Astrocyte (in vitro differentiated cells and primary cell): ENCODE data around the gene AGPAT4. TPM values are rescaled to one million over a fixed set of nuclear protein-coding genes. Genes with fewer than 3 reads are reported as not detected.

Experiments used
- DNase-seq: peaks from one replicate; pipeline ENCODE4 v3.0.0-alpha.2; 2010; ENCODE audit warnings: low read depth
- FAIRE-seq: peaks from 2 replicates; lab custom pipeline; 2011; peaks lifted over from hg19 to GRCh38; lab: Jason Lieb, UNC
- H2AFZ ChIP-seq: 2 replicates; pipeline ENCODE4 v1.6.0; 2012; ENCODE audit warnings: low read depth, low read length, inconsistent platforms
- H3K27ac ChIP-seq: 2 replicates; pipeline ENCODE4 v1.5.1; 2011; ENCODE audit warnings: low read depth, low read length, inconsistent platforms
- H3K27me3 ChIP-seq: 2 replicates; pipeline ENCODE4 v1.6.0; 2011; ENCODE audit warnings: low read length, inconsistent platforms; ENCODE audit not compliant: insufficient read depth
- H3K36me3 ChIP-seq: 2 replicates; pipeline ENCODE4 v1.5.1; 2011; ENCODE audit warnings: low read length, inconsistent platforms; ENCODE audit not compliant: insufficient read depth
- H3K4me1 ChIP-seq: 2 replicates; pipeline ENCODE4 v1.5.1; 2011; ENCODE audit warnings: low read length, inconsistent platforms; ENCODE audit not compliant: insufficient read depth
- H3K4me2 ChIP-seq: 2 replicates; pipeline ENCODE4 v1.6.0; 2012; ENCODE audit warnings: low read length, inconsistent platforms
- H3K4me3 ChIP-seq: 2 replicates; pipeline ENCODE4 v1.5.1; 2011; ENCODE audit warnings: low read depth, mild to moderate bottlenecking, low read length, inconsistent platforms; ENCODE audit not compliant: insufficient read depth
- H3K79me2 ChIP-seq: 2 replicates; pipeline ENCODE4 v1.6.0; 2012; ENCODE audit warnings: mild to moderate bottlenecking, low read length, inconsistent platforms; ENCODE audit not compliant: insufficient read depth
- H3K9ac ChIP-seq: 2 replicates; pipeline ENCODE4 v1.6.0; 2012; ENCODE audit warnings: mild to moderate bottlenecking, low read length, inconsistent platforms
- H3K9me3 ChIP-seq: 2 replicates; pipeline ENCODE4 v1.5.1; 2012; ENCODE audit warnings: low read depth, mild to moderate bottlenecking, low read length, inconsistent platforms; ENCODE audit not compliant: insufficient read depth
- H4K20me1 ChIP-seq: 2 replicates; pipeline ENCODE4 v1.6.0; 2012; ENCODE audit warnings: low read length, inconsistent platforms; ENCODE audit not compliant: insufficient read depth
- H3K27ac Mint-ChIP-seq: one replicate; pipeline ENCODE4 v1.8.0; 2021; ENCODE audit warnings: mild to moderate bottlenecking, mixed read lengths; ENCODE audit not compliant: unreplicated experiment
- H3K27me3 Mint-ChIP-seq: one replicate; pipeline ENCODE4 v1.8.0; 2021; ENCODE audit warnings: low read depth, mixed read lengths; ENCODE audit not compliant: unreplicated experiment
- H3K36me3 Mint-ChIP-seq: one replicate; pipeline ENCODE4 v1.8.0; 2021; ENCODE audit warnings: low read depth, mixed read lengths; ENCODE audit not compliant: unreplicated experiment
- H3K4me1 Mint-ChIP-seq: one replicate; pipeline ENCODE4 v1.8.0; 2021; ENCODE audit warnings: low read depth, mixed read lengths; ENCODE audit not compliant: unreplicated experiment
- H3K4me3 Mint-ChIP-seq: one replicate; pipeline ENCODE4 v1.8.0; 2021; ENCODE audit warnings: mild to moderate bottlenecking, moderate library complexity, mixed read lengths; ENCODE audit not compliant: unreplicated experiment
- H3K9me3 Mint-ChIP-seq: one replicate; pipeline ENCODE4 v1.8.0; 2021; ENCODE audit warnings: mild to moderate bottlenecking, mixed read lengths; ENCODE audit not compliant: unreplicated experiment
- EZH2 ChIP-seq: IDR thresholded peaks from 2 replicates; pipeline ENCODE4 v1.6.1; 2012; ENCODE audit warnings: mild to moderate bottlenecking, low read length, inconsistent platforms; ENCODE audit not compliant: insufficient read depth
- total RNA-seq: library from RNA; stranded (reverse); gene quantifications from 2 replicates; pipeline ENCODE4 v1.2.1, GENCODE V29; 2021
- TF ChIP-seq, protein P1 (sequence below): IDR thresholded peaks from 2 replicates; pipeline ENCODE4 v1.5.1; 2011; ENCODE audit warnings: low read depth, mild to moderate bottlenecking, inconsistent platforms, low read length, moderate library complexity; ENCODE audit not compliant: insufficient read depth

Gene AGPAT4
- total RNA-seq, 1 donor from 2014 or later = 27.2 TPM

- Histone ChIP-seq H2AFZ (no peak overlapping the region), H3K4me1 (peaks cover 12% of the 10 kb centered on the region), H3K27me3 (no peaks in the 10 kb centered on the region), H4K20me1 (peaks cover 64% of the 10 kb centered on the region), H3K36me3 (no peaks in the 10 kb centered on the region), H3K9ac (no peak overlapping the region), H3K4me2 (no peak overlapping the region), H3K9me3 (no peaks in the 10 kb centered on the region), H3K27ac (no peak overlapping the region), H3K79me2 (peaks cover 70% of the 10 kb centered on the region), H3K4me3 (no peak overlapping the region)
- H3K4me3 Mint-ChIP-seq = no peak overlapping the region
- no peak for FAIRE-seq
- H3K9me3 Mint-ChIP-seq = no peaks in the 10 kb centered on the region
- peaks cover 12% of the 10 kb centered on the region for H3K36me3 Mint-ChIP-seq
- no peak for DNase-seq
- H3K27ac Mint-ChIP-seq = no peak overlapping the region
- no peaks in the 10 kb centered on the region for H3K27me3 Mint-ChIP-seq
- H3K4me1 Mint-ChIP-seq = peaks cover 12% of the 10 kb centered on the region
- no peak for TF ChIP-seq EZH2
- TF ChIP-seq, protein P1, sequence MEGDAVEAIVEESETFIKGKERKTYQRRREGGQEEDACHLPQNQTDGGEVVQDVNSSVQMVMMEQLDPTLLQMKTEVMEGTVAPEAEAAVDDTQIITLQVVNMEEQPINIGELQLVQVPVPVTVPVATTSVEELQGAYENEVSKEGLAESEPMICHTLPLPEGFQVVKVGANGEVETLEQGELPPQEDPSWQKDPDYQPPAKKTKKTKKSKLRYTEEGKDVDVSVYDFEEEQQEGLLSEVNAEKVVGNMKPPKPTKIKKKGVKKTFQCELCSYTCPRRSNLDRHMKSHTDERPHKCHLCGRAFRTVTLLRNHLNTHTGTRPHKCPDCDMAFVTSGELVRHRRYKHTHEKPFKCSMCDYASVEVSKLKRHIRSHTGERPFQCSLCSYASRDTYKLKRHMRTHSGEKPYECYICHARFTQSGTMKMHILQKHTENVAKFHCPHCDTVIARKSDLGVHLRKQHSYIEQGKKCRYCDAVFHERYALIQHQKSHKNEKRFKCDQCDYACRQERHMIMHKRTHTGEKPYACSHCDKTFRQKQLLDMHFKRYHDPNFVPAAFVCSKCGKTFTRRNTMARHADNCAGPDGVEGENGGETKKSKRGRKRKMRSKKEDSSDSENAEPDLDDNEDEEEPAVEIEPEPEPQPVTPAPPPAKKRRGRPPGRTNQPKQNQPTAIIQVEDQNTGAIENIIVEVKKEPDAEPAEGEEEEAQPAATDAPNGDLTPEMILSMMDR = no peak
Measured at GRCh38 chr6:161242113-161242512, 31.7 kb downstream of the AGPAT4 start.

DNA sequence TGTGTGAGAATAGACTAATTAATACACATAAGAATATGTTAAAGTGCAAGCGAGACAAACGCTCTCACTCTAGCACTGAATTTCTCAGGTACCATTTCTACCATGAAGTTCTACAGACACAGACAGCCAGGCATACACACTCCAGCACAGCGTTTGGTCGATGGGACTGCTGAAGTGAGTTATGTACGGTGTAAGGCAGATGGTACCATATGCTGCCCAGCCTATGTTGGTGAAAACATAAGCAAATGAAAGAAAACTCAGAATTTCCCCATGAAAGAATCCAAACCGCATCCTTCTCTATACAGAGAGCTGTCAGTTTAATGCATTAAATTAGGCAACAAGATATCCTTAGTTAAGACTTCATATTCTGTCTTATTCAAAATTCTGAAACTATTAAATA is 34.9 kb downstream of the AGPAT4 start:
- Histone ChIP-seq H3K9ac (no peak overlapping the region), H3K4me3 (no peak overlapping the region), H3K27me3 (no peaks in the 10 kb centered on the region), H3K9me3 (no peaks in the 10 kb centered on the region), H3K4me1 (peaks cover 20% of the 10 kb centered on the region), H2AFZ (no peak overlapping the region), H3K36me3 (no peaks in the 10 kb centered on the region), H4K20me1 (peaks cover 42% of the 10 kb centered on the region), H3K4me2 (no peak overlapping the region), H3K27ac (no peak overlapping the region), H3K79me2 (peaks cover 62% of the 10 kb centered on the region)
- FAIRE-seq (no peak), DNase-seq (no peak)
- peaks cover 23% of the 10 kb centered on the region for H3K4me1 Mint-ChIP-seq
- peaks cover 7% of the 10 kb centered on the region for H3K36me3 Mint-ChIP-seq
- TF ChIP-seq, protein P1 = no peak
- no peak for TF ChIP-seq EZH2
- no peaks in the 10 kb centered on the region for H3K9me3 Mint-ChIP-seq
- no peak overlapping the region for H3K27ac Mint-ChIP-seq
- no peaks in the 10 kb centered on the region for H3K27me3 Mint-ChIP-seq
- no peak overlapping the region for H3K4me3 Mint-ChIP-seq

DNA sequence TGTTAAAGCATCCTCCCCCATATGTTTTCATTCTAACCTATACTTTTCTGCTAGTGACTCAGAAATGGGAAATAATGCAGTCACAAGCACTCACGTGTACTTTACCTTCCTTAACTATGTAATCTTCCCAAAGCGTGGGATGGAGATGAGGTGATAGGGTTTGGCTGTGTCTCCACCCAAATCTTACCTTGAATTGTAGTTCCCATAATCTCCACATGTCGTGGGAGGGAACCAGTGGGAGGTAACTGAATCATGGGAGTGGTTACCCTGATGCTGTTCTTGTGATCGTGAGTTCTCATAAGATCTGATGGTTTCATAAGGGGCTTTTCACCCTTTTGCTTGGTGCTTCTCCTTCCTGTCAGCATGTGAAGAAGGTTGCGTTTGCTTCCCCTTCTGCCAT is 35.4 kb downstream of the AGPAT4 start:
- Histone ChIP-seq H3K4me2 (no peak overlapping the region), H3K9me3 (no peaks in the 10 kb centered on the region), H3K27ac (no peak overlapping the region), H3K9ac (no peak overlapping the region), H4K20me1 (peaks cover 42% of the 10 kb centered on the region), H2AFZ (no peak overlapping the region), H3K4me1 (peaks cover 19% of the 10 kb centered on the region), H3K36me3 (no peaks in the 10 kb centered on the region), H3K4me3 (no peak overlapping the region), H3K79me2 (peaks cover 62% of the 10 kb centered on the region), H3K27me3 (no peaks in the 10 kb centered on the region)
- no peak for TF ChIP-seq EZH2
- Mint-ChIP-seq H3K27ac (no peak overlapping the region), H3K27me3 (no peaks in the 10 kb centered on the region), H3K4me1 (peaks cover 25% of the 10 kb centered on the region), H3K9me3 (no peaks in the 10 kb centered on the region), H3K4me3 (no peak overlapping the region), H3K36me3 (peaks cover 7% of the 10 kb centered on the region)
- FAIRE-seq (peak; percentile 20), DNase-seq (no peak)
